K562 (cell line): ENCODE data around the gene DNAJB6. TPM values are rescaled to one million over a fixed set of nuclear protein-coding genes. Genes with fewer than 3 reads are reported as not detected.

Experiments used
- ATF1 ChIP-seq, 2 experiments: fragments of 450-650 bp in 1 of 2; IDR thresholded peaks; 2 replicates each; pipeline ENCODE4 v1.6.1; 2016; ENCODE audit warnings: missing compliant biosample characterization in 1 of 2, missing genetic modification characterization in 1 of 2
- CBFB ChIP-seq: sonication (generic); formaldehyde crosslinking; IDR thresholded peaks from 2 replicates; pipeline ENCODE4 v1.4.0; 2020; ENCODE audit warnings: mild to moderate bottlenecking, missing genetic modification reagents
- CCNT2 ChIP-seq: IDR thresholded peaks from 2 replicates; pipeline ENCODE4 v1.6.1; 2011; ENCODE audit warnings: borderline replicate concordance, low read depth, mild to moderate bottlenecking, moderate library complexity, mixed read lengths, low read length; ENCODE audit not compliant: insufficient read length; ENCODE audit errors: extremely low read depth
- FOSL1 ChIP-seq: fragments of 200-800 bp; sonication (Bioruptor generic); conservative IDR thresholded peaks from 2 replicates; pipeline ENCODE4 v1.6.1; 2016; ENCODE audit warnings: missing genetic modification characterization, missing compliant biosample characterization
- GABPB1 ChIP-seq: sonication (generic); formaldehyde crosslinking; IDR thresholded peaks from 2 replicates; pipeline ENCODE4 v1.8.0; 2022; ENCODE audit warnings: mild to moderate bottlenecking, missing genetic modification reagents
- HNRNPH1 ChIP-seq: fragments of 200-400 bp; formaldehyde crosslinking; optimal IDR thresholded peaks from 2 replicates; pipeline ENCODE3; 2017; ENCODE audit warnings: low read depth, mild to moderate bottlenecking, low read length, moderate library complexity
- IRF9 ChIP-seq: fragments of 450-650 bp; IDR thresholded peaks from 2 replicates; pipeline ENCODE4 v1.6.1; 2016; ENCODE audit warnings: missing biosample characterization, missing genetic modification characterization
- MCM7 ChIP-seq, 2 experiments: fragments of 450-650 bp; IDR thresholded peaks; 2 replicates each; pipeline ENCODE4 v1.6.1; 2016 to 2018
- MECOM ChIP-seq: fragments of 250-450 bp; sonication (Bioruptor Pico); IDR thresholded peaks from 2 replicates; pipeline ENCODE4 v1.8.0; 2022; ENCODE audit warnings: inconsistent platforms
- MLLT1 ChIP-seq, 2 experiments: fragments of 450-650 bp; IDR thresholded peaks; 2 replicates each; pipeline ENCODE4 v1.6.1; 2016
- PHTF2 ChIP-seq: fragments of 250-450 bp; sonication (Bioruptor Pico); IDR thresholded peaks from 2 replicates; pipeline ENCODE4 v1.5.0; 2021; ENCODE audit warnings: mild to moderate bottlenecking
- PML ChIP-seq: IDR thresholded peaks from 2 replicates; pipeline ENCODE4 v1.6.1; 2012; ENCODE audit warnings: low read length, inconsistent platforms
- RAD51 ChIP-seq: fragments of 450-650 bp; IDR thresholded peaks from 2 replicates; pipeline ENCODE4 v1.7.1; 2016; ENCODE audit warnings: low read depth, mild to moderate bottlenecking, borderline replicate concordance
- RBM34 ChIP-seq: fragments of 200-400 bp; formaldehyde crosslinking; IDR thresholded peaks from 2 replicates; pipeline ENCODE4 v1.6.1; 2018; ENCODE audit warnings: low read length, borderline replicate concordance; ENCODE audit not compliant: insufficient read depth
- SNIP1 ChIP-seq: fragments of 450-650 bp; IDR thresholded peaks from 2 replicates; pipeline ENCODE4 v1.7.1; 2017; ENCODE audit warnings: low read depth, mild to moderate bottlenecking
- SRF ChIP-seq, 2 experiments: fragments of 250-450, 450-650 bp in 1 of 2; sonication (Bioruptor Pico) in 1 of 2; sonication (generic) in 1 of 2; formaldehyde crosslinking; IDR thresholded peaks; 2 replicates each; pipeline versions ENCODE4 v1.5.0 to v1.5.1; 2020 to 2022; ENCODE audit warnings: mild to moderate bottlenecking in 1 of 2, missing genetic modification reagents in 1 of 2
- SUPT5H ChIP-seq: fragments of 450-650 bp; IDR thresholded peaks from 2 replicates; pipeline ENCODE4 v1.6.1; 2016
- THRB ChIP-seq: fragments of 450-650 bp; formaldehyde crosslinking; conservative IDR thresholded peaks from 2 replicates; pipeline ENCODE4 v1.4.0; 2022; ENCODE audit warnings: mild to moderate bottlenecking, missing genetic modification characterization
- YY1 ChIP-seq, 3 experiments: IDR thresholded peaks; 2 replicates each; pipeline ENCODE4 v1.6.1; 2011; ENCODE audit warnings: low read length in 2 of 3, mild to moderate bottlenecking in 2 of 3, moderate library complexity in 2 of 3, borderline replicate concordance in 1 of 3, control low read depth in 1 of 3, low read depth in 1 of 3; ENCODE audit not compliant: insufficient read depth in 3 of 3, insufficient replicate concordance in 2 of 3, control insufficient read depth in 1 of 3, insufficient read length in 1 of 3; ENCODE audit errors: extremely low read depth in 1 of 3
- ZBTB2 ChIP-seq: fragments of 450-650 bp; IDR thresholded peaks from 2 replicates; pipeline ENCODE4 v1.6.1; 2016; ENCODE audit warnings: antibody characterized with exemption
- ZNF23 ChIP-seq: fragments of 250-450 bp; sonication (Bioruptor Pico); IDR thresholded peaks from 2 replicates; pipeline ENCODE4 v1.4.0; 2020; ENCODE audit warnings: mild to moderate bottlenecking
- ZNF431 ChIP-seq: sonication (generic); formaldehyde crosslinking; IDR thresholded peaks from 2 replicates; pipeline ENCODE4 v1.8.0; 2022; ENCODE audit warnings: mild to moderate bottlenecking, missing genetic modification reagents
- polyA plus RNA-seq, 8 experiments: library from polyadenylated mRNA; depleted of rRNA in 4 of 8; stranded (reverse) in 5 of 8; unstranded in 3 of 8; fragments of >200 nt; fragmentation: Nextera tagmentation in 2 of 8; fragmentation: Illumina TruSeq in 1 of 8; extraction: Ambion mirVana in 2 of 8; extraction: Trizol in 1 of 8; gene quantifications; 2 replicates each; pipeline versions ENCODE4 v1.2.1 to v1.2.3, GENCODE V29; 2011 to 2014; ENCODE audit warnings: inconsistent platforms in 1 of 8, missing spikeins in 1 of 8
- total RNA-seq, 7 experiments: library from RNA; depleted of rRNA in 6 of 7; stranded (reverse); fragments of >200 nt in 6 of 7; fragmentation: Illumina TruSeq in 2 of 7; extraction: Trizol in 2 of 7; gene quantifications; 2 replicates each; pipeline versions ENCODE4 v1.2.1 to v1.2.3, GENCODE V29; 2011 to 2021; ENCODE audit warnings: low replicate concordance in 1 of 7

Gene DNAJB6
- total and polyA plus RNA-seq, 9 of the 15 experiments (the other 6 are each of a cell fraction or from before 2014, with no cell fraction given), result 84.5 to 158 (median 135) TPM

- TF ChIP-seq PML (no peak), MLLT1 (IDR thresholded peaks at IDR 0.05) (peak in 1 of 2 experiments; percentile 49; a peak in 2 of 4 replicates), MECOM (CRISPR knock-in tag) (no peak), HNRNPH1 (no peak), YY1 (IDR thresholded peaks at IDR 0.05; ENCODE audit: borderline replicate concordance in 1 of 3, control insufficient read depth in 1 of 3, extremely low read depth in 1 of 3, insufficient read depth in 3 of 3, insufficient read length in 1 of 3, insufficient replicate concordance in 2 of 3, low read depth in 1 of 3, low read length in 2 of 3) (peak in 1 of 3 experiments; percentile 30), CBFB (CRISPR knock-in tag) (0 out of 2 replicates have a peak, but pooled peaks have one; percentile 28), ZNF431 (CRISPR knock-in tag) (0 out of 2 replicates have a peak, but pooled peaks have one; percentile 50), FOSL1 (tag) (no peak), PHTF2 (peak; percentile 85; the same call in 1 of the 2 replicates), IRF9 (tag) (no peak), RAD51 (no peak), GABPB1 (CRISPR knock-in tag) (0 out of 2 replicates have a peak, but pooled peaks have one; percentile 6), ZBTB2 (no peak), RBM34 (no peak), ATF1 (CRISPR knock-in tag; IDR thresholded peaks at IDR 0.05) (no peak), ATF1 (tag; IDR thresholded peaks at IDR 0.05) (no peak), CCNT2 (peak; percentile 59), ZNF23 (CRISPR knock-in tag) (no peak), SRF (CRISPR knock-in tag; IDR thresholded peaks at IDR 0.05) (no peak), THRB (CRISPR knock-in tag) (no peak), SUPT5H (no peak), MCM7 (IDR thresholded peaks at IDR 0.05) (no peak), SNIP1 (peak; percentile 50)
Measured at GRCh38 chr7:157337316-157338149, 729 bp downstream of the DNAJB6 start (continued).
